H4 (cell line): ENCODE data around the gene LRRTM1. TPM values are rescaled to one million over a fixed set of nuclear protein-coding genes. Genes with fewer than 3 reads are reported as not detected.

Source experiments
- DNase-seq: peaks from one replicate; pipeline ENCODE4 v3.0.0-alpha.2; 2015; ENCODE audit warnings: low spot score
- total RNA-seq: library from RNA; depleted of rRNA; stranded (reverse); fragments of >200 nt; shearing (Covaris generic); gene quantifications from 2 replicates; pipeline ENCODE4 v1.2.3, GENCODE V29; 2014

The LRRTM1 gene
- total RNA-seq, 1 experiment from 2014 or later: not detected

- no peak for DNase-seq
Observed at GRCh38 chr2:80302314-80303005, 2.1 kb downstream of the LRRTM1 start.

GRCh38 chr2:80302001-80302313 is 2.6 kb downstream of the LRRTM1 start:
- no peak for DNase-seq

GRCh38 chr2:80300954-80301353 is 3.6 kb downstream of the LRRTM1 start:
- no peak for DNase-seq

- no peak for DNase-seq
Observed at GRCh38 chr2:80300346-80300745, 4.2 kb downstream of the LRRTM1 start.

- no peak for DNase-seq
Observed at GRCh38 chr2:80299661-80300060, 4.9 kb downstream of the LRRTM1 start.

- no peak for DNase-seq
Observed at GRCh38 chr2:80298954-80299353, 5.6 kb downstream of the LRRTM1 start.

GRCh38 chr2:80293039-80293438 is 11.5 kb downstream of the LRRTM1 start:
- no peak for DNase-seq

- no peak for DNase-seq
Observed at GRCh38 chr2:80292474-80292873, 12.1 kb downstream of the LRRTM1 start.

- no peak for DNase-seq
Observed at GRCh38 chr2:80291656-80292055, 12.9 kb downstream of the LRRTM1 start.

GRCh38 chr2:80288576-80288975 is 16.0 kb downstream of the LRRTM1 start:
- DNase-seq: no peak

GRCh38 chr2:80281049-80281448 is 23.5 kb downstream of the LRRTM1 start:
- DNase-seq: no peak

GRCh38 chr2:80280598-80280997 is 24.0 kb downstream of the LRRTM1 start:
- no peak for DNase-seq

GRCh38 chr2:80269806-80270205 is 34.7 kb downstream of the LRRTM1 start:
- no peak for DNase-seq

- no peak for DNase-seq
Observed at GRCh38 chr2:80266231-80266630, 38.3 kb downstream of the LRRTM1 start.

- DNase-seq: no peak
Observed at GRCh38 chr2:80259292-80259691, 45.3 kb downstream of the LRRTM1 start.

- DNase-seq: no peak
Observed at GRCh38 chr2:80258793-80259192, 45.8 kb downstream of the LRRTM1 start.

- no peak for DNase-seq
Observed at GRCh38 chr2:80258341-80258740, 46.2 kb downstream of the LRRTM1 start.

GRCh38 chr2:80257450-80257849 is 47.1 kb downstream of the LRRTM1 start:
- no peak for DNase-seq

GRCh38 chr2:80256782-80257167 is 47.8 kb downstream of the LRRTM1 start:
- no peak for DNase-seq

GRCh38 chr2:80255918-80256781 is 48.4 kb downstream of the LRRTM1 start:
- peak; percentile 14 for DNase-seq

- DNase-seq: no peak
Observed at GRCh38 chr2:80252294-80252986, 52.1 kb downstream of the LRRTM1 start.
